Central memory CD4-positive, alpha-beta T cell (primary cell): Measurements from ENCODE around the gene LRMDA.

Experiments
- DNase-seq: peaks from one replicate; pipeline ENCODE4 v3.0.0; 2022

LRMDA gene

DNA sequence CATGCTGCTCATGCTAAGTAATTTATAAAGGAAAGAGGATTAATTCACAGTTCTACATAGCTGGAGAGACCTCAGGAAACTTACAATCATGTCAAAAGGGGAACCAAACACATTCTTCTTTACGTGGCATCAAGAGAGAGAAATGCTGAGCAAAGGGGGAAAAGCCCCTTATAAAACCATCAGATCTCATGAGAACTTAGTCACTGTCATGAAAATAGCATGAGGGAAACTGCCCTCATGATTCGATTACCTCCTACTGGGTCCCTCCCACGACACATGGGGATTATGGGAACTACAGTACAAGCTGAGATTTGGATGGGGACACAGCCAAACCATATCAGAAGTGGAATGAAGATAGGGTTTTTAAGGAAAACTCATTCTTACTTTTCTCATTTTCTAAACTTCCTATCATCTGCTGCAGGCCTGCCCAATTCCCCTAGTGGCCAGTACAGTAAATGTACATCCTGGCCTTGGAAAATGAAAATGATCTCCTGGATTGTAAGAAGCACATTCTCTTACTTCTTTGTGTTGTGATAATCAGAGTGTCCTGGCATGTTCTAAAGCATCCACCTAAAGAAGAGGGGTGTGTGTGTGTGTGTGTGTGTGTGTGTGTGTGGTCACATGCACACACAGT is 421.5 kb downstream of the LRMDA start:
- no peak for DNase-seq

DNA sequence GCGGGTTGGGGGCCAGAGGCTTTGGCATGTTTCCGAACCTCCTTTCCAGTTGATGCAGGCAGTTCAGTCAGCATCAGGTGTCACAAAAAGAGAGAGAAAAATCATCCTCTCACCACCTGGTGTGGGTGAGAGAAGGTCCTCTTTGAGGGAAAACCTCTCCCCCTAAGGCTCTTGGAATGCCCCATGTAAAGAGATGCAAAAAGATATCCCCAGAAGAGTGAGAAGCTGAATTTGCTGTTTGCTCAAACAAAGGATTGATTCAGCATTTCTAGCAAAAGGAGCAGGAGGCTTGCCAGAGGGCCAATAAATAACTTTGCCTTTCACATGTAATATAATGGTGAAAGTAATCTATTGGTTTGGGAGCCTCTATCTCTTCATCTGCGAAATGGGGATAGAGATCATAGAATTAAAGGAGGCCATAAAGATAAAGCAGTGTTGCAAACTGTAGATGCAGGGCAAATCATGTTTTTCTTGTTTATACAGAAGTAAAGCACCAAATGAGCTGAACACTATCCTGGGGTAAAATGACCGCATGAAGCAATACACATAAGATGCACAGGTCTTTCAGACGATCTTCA is 425.9 kb downstream of the LRMDA start:
- no peak for DNase-seq

DNA sequence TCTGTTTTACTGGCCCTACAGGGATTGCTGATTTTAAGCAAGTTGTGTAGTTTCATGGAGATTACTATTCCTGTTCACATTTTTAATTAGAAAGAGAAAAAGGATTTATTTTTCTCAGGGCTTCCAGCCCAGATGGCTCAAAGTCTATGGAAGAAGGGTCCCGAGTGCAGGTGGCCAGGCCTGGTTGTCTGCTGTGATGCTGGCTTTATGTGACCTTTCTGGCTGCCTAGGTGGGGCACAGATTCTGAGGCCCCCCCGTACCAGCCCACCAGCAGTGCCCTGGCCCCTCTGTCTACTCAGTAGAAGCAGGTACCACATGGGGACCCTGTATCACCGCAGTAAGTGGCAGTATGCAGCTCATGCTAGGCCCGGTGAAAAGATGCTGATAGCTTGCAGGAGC is 426.5 kb downstream of the LRMDA start:
- no peak for DNase-seq

DNA sequence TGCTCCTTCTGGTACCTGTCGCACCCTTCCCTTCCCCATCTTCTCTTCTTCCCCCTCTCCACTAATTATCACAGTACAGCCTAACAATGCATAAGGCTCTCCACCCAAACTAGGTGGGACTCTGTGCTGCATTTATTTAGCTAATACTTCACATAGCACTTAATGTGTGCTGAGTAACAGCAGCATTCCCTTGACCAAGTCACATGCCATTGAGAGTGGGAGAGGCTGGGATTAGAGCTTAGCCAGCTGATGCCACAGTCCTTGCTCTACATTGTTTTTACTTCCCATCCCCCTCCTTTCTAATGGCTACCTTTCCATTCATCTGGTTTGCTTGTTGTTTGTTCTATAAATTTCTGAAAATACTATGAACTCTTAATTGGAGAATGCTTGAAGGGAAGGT is 426.9 kb downstream of the LRMDA start:
- no peak for DNase-seq

DNA sequence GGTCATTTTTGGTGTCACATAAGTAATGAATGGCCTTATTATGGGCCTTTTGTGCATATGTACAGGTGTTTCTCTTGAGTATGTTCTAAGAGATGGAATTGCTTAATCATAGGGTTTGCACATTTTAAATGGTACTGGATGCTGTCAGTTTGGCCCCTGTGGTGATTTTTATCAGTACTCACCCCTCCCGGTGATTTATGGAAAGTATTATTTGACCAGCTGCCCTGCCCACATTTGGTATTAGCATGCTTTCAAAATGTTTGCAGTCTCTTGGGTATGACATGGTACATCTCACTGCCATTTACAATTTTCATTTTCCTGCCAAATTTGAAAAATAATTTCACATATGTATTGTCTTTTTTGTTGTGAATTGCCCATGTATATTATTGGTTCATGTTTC is 427.7 kb downstream of the LRMDA start:
- no peak for DNase-seq

DNA sequence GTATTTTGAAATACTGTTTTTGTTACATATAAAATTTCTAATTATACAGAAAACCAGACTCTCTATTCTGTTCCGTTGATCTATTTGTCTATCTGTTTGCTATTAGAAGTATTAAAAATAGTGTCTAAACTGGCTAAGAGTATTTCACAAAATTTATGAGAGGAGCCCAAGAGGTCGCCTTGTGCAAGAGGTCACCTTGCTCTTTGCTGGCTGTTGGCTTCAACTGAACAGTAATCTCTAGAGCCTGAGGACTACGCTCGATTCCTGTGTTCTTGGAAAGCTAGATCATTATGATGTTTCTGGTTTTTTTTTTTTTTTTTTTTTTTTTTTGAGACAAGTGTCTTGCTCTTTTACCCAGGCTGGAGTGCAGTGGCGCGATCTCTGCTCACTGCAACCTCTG is 428.6 kb downstream of the LRMDA start:
- DNase-seq = no peak

DNA sequence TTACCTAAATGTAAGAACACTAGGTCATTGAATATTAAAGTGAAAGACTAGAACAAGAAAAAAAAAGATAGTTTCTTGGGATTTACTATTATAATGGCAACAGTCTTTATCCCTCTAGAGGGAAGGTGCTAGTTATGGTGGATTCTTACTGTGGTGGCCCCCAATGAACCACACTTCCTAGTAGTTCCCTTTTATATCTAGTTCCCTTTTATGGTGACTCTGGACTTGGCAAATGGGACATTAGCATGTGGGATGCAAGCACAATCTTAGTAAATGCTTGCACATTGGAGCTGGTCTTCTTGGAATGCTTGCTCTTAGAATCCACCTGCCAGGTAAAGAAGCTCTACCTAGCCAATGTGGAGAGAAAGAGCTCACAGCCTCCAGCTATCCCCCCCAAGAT is 430.2 kb downstream of the LRMDA start:
- no peak for DNase-seq

DNA sequence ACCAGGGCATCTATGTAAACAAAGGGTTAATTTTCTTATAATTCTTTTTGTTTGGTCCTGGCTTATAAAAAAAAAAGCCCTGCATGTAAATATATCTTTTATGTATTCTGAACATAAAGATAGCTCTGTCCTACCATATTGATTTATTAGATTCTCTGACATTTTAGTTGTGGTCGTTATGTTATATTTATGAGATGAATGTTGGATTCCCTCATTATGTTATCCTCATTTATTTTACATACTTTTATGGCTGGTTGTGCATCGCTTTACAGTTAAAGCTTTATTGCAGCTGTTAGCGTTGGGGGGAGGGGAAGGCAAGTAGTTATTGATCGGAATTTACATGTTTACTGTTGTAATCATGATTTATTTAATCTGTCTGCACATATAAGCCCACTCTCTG is 431.5 kb downstream of the LRMDA start:
- DNase-seq = no peak

DNA sequence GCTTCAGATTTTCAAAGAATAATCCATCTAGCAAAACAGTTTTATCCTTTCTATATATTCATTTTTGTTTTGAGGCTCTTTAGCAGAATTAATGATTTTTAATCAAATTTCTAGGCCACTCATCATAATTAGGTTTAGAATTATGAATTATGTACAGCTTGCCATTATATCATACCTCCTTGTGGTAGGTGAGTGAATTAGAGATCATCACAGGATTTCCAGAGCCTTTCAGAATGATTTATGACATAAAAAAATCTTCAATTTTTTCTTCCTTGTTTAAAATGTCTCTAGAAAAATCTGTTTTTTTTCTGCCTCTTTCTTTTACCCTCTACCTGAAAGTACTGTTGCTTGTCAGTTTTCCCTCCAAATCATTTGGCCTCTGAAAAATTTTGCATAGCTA is 433.3 kb downstream of the LRMDA start:
- no peak for DNase-seq

DNA sequence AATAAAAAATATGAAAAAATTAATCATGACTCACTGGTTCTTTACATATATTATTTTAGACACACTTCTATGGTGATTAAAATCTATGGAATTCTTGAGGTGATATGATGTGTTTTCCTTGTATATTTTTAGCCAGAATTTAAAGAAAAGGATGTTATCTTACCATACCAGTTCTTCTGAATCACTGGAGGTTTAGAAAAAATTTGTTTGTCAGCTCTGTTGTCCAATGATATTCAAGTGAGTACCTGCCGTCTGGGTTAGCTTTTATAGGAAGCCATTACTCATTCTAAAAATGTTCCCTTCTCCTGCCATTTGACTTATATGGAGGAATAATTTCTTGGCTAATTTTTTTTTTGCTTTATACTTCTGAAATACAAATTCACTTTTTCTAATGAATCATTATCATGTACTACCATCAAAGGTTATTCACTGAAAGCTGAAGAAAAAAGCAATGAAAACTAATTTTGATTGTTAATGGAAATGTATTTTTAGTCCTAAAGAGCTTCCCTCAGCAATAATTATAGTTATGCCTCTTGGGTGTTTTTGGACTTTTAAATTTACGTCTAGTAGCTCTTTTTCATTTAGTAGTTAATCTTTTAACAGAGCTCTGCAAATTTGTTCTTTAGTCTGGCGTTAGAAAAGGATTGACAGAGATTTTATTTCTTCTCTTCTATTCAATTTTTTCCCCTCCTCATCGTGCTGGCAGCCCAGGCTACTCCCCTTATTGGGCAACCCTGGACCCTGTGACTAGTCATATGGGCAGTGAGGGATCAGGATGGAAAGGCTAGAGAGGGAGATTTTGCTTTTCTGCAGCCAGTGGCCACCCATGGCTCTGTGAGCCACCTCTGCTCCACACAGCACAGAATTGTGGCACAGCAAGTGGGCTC is 434.2 kb downstream of the LRMDA start:
- no peak for DNase-seq

DNA sequence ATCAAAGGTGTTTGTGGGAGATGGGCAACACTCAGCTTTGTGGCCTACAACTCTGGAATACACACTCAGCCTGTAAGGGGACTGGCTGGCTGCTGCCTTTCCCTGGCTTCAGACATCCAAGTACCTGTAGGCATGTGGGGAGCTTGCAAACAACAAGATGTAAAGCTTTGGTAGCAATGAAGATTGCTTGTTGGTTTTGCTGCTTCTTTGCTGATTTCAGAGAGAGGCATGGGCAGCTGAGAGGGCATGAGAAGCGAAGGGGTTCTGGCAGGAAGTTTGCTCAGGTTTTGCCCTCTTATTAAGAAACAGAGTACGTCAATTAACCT is 434.8 kb downstream of the LRMDA start:
- no peak for DNase-seq

DNA sequence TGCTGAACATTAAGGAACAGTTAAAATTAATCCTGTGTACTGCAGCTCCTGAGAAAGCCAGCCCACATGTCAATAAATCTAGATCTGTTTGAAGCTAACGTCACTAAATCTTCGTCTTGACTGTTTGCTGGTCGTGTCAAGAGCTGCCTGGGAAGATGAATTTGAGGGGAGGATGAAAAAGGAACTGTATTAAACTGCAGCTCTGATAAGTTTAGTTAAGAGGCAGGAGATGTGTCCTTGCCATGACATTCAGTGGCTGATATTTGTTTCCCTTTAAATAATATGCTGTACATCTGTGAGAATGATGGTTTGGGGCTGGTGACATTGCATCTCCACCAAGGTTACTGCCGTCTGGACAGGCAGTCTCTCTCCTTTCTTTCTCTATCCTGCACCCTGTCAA is 435.3 kb downstream of the LRMDA start:
- no peak for DNase-seq

DNA sequence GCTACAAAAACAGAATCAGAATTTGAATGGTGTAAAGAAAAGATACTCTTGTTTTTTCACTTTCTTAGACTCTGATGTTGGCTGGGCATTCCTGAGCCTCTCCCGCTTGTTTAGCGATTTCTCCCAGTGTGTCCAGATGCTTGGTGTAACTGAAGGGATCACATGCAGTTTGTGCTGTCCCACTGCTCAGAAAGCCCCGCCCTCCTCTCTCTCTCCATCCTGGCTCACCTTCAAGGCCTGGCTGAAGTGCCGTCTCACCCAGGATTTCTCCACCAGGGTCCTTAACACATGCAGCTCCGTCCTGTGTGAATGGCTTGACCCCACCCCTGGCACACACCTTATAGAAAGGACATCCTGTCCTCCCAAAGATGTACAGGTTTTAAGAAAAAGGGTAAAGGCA is 437.1 kb downstream of the LRMDA start:
- no peak for DNase-seq

DNA sequence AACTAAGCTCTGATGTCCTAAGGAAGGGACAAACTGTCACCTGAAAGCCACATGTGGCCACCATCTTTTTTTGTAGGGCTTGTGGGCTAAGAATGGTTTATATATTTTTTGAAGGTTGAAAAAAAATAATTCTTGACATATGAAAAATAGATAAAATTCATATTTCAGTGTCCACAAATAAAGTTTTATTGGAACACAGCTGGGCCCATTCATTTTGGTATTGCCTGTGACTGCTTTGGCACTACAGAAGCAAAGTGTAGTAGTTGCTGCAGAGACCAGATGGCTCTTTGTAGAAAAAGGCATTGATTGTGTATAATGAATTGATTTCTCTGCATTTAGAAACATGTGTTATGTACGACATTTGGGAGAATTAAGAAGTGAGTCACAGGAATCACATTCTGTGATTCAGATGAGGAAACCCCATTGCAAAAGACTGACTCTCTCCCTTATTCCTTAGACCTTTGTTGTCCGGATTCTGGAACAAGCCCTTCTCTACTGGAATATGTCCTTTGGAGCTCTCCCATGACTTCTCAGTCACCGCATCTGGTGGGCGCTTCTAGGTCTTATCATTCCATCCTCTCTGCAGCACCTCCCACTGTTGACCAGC is 438.7 kb downstream of the LRMDA start:
- no peak for DNase-seq

DNA sequence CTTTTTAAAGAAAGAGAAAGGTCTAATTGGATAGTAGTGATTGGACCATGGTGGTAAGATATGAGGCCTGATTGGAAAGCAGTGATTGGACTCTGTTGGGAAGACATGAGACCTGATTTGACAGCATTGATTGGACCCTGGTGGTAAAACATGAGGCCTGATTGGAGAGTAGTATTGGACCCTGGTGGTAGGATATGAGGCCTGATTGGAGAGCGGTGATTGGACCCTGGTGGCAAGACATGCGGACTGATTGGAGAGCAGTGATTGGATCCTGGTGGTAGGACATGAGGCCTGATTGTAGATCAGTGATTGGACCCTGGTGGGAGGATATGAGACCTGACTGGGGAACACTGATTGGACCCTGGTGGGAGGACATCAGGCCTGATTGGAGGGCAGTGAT is 444.3 kb downstream of the LRMDA start:
- no peak for DNase-seq

DNA sequence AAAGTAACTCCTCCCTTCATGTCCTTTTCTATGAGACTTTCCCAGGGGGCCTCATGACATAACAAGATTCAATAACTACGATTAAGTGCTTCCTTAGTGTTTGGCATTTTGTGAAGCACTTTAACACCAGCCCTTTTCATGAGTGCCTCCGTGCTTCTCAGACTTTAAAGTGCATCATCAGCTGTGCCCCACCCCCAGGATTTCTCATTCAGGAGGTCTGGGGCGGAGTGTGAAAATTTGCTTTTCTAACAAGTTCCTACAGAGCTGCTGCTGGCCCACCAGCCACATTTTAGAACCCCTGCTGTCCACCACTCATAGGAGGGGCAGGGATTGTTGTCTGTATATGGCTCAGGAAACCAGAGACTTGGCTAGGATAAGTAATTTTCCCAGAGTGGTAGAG is 445.3 kb downstream of the LRMDA start:
- DNase-seq = no peak

DNA sequence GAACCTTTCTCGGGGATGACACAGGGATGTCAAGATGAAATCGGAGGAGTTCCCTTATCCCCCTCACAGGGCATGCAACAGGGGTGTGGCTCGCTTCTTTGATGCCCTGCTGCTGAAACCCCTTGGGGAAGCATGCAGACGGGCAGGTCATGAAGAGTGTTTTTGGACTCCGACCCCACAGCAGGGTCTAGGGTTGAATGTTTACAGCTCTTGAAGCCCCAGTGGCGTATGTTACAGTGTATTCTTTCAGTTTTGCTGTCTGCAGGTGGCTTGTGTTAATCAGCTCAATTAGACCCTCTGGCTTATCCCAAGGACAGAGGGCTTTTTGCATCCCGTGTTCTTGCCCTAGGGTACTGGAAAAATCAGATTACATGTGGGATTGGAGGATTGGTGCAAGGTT is 446.5 kb downstream of the LRMDA start:
- DNase-seq = no peak

DNA sequence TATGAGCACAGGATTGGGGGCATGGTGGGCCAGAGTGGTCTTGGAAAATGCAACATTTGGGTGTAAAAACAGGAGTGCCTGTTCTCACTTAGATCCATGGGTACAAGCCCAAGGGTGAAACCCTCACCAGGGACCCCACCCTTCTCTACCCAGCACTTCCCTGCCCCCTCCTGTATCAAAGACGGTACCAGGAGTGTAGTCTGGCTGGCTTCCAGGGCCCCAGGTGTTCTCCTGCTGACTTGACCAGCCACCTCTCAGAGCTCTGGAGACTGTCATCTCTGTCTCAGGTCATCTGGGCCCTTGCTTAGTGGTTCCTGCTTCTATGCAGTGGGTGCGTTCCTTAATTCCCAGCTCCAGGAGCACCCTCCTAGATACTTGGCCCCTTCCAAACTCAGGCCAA is 447.2 kb downstream of the LRMDA start:
- no peak for DNase-seq

DNA sequence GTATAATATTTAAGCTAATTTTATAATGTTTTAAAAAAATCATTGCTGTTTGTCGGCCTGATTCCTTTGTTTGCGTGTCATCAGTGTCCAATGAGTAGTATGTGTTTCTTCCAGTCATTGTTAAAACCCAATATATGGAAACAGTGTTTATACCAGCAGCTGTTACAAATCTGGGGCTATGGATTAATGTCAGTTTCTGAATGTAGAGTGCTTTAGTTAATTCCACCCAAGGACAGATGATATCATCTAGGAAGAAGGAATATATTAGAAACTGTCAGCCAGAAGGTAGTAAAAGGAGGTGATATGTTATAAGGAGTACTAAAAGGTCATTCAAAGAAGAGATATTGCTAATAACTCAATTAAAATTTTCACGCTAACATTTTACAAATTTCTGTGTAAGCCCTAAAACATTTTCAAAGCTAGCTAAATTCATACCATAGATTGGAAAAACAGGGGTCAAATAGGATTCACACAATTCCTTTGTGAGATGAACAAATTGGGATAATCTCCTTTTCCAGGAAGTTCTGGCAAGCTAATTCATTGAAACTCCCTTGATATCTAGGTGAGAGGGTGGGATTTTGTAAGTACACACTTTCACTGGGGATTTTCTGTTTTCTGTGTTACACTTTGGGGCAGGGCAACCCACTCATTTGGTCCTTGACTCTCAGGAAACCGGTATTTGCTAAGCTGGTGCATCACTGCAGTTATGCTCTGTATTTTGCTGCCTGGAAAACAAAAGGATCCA is 448.8 kb downstream of the LRMDA start:
- no peak for DNase-seq

DNA sequence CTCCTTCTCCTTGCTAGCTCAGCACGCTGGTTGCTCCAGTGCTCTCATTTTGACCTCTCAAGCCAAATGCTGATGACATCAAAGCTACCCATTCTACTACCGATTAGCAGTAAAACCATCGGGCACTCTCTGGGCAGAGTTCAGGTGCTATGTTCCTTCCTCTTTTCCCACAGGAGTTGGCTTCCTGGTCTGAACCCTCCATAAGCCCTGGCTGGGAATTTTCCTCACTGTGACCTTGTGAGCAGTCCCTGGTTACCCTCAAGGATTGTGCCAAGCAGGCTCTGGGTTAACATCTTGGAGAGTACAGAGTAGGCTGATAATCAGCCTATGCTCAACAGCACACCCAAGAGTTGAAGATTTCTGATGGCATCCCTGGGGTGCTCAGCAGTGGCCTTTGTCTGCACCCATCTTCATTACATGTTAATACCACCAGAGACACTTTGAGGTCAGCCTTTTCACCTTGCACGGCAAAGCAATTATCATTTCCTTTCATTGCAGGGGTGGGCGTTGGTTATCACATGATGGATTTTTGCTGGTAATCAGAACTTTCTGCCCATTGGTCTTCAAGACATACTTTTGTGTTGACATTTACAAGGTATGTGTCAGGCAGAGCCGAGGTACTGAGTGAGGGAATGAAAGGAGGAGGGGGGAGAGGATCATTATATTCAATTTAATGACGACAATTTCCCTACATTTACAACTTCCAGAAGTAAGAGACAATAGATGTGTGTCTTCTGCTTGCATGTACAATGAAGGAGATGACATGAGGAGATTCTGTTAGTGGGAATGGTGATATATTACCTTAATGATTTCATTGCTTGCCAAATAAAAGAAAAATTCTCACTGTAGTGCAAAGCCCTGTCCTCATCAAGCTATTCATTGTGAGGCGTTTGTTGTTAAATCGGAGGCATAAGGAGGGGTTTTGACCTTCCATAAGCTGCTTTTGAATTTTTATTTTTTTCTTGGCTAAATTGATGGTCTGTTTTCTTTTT is 452.0 kb downstream of the LRMDA start:
- no peak for DNase-seq

DNA sequence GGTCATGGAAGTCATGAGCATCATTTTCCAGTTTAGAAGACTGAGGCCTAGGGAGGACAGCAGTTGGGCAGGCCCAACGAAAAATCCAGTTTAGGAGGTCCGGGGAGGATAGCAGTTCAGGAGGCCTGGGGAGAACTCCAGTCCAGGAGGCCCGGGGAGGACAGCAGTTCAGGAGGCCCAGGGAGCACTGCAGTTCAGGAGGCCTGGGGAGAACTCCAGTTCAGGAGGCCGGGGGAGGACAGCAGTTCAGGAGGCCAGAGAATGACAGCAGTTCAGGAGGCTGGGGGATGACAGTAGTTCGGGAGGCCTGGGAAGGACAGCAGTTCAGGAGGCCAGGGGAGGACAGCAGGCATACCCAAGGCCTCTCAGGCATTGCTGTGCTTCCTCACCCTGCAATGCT is 453.4 kb downstream of the LRMDA start:
- no peak for DNase-seq

DNA sequence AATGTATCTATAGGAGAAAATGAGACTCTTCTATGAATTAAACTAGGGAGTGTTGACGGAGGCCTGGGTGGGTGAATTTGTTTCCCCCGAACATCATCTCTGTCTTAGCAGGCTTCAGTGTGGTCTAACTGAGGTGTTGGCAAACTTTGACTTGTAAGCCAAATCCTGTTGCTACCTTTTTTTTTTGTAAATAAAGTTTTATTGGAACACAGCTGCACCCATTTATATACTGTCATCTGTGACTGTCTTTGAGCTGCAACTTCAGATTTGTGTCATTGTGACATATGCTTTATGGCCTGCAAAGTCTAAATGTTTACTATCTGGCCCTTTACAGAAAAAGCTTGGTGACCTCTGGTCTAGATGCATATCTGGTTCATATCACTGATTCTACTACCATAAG is 455.9 kb downstream of the LRMDA start:
- no peak for DNase-seq
